Heart right ventricle (tissue), 16 donors: ENCODE data around the gene POLR1G. TPM values are rescaled to one million over a fixed set of nuclear protein-coding genes. Genes with fewer than 3 reads are reported as not detected.
A peak's percentile ranks its signal among the peaks of the same experiment; 100 is the strongest.

Experiments used
- ATAC-seq, 8 donors: fragments of 200-7000 bp; cut with Tn5 transposase; one replicate each; pipeline ENCODE4 v1.9.1; 2020; ENCODE audit warnings: mild to moderate bottlenecking in 8 of 8, moderate library complexity in 8 of 8, moderate number of reproducible peaks in 1 of 8
- DNase-seq, 2 donors: peaks; one replicate each; pipeline ENCODE4 v3.0.0-alpha.2; 2020
- H3K27ac ChIP-seq, 10 donors: fragments of 200-600 bp; sonication (generic) in 2 of 10; one replicate each; pipeline versions ENCODE4 v1.5.0 to v1.8.0; 2020 to 2022; ENCODE audit warnings: mild to moderate bottlenecking in 3 of 10
- H3K27me3 ChIP-seq, 7 donors: fragments of 200-600 bp; one replicate each; pipeline ENCODE4 v1.8.0; 2021 to 2022; ENCODE audit warnings: mild to moderate bottlenecking in 2 of 7
- H3K36me3 ChIP-seq, 9 donors: fragments of 200-600 bp; sonication (generic) in 1 of 9; one replicate each; pipeline versions ENCODE4 v1.5.0 to v1.8.0; 2020 to 2022; ENCODE audit warnings: mild to moderate bottlenecking in 2 of 9
- H3K4me1 ChIP-seq, 9 donors: fragments of 200-600 bp; sonication (generic) in 1 of 9; one replicate each; pipeline versions ENCODE4 v1.5.0 to v1.8.0; 2020 to 2022; ENCODE audit warnings: mild to moderate bottlenecking in 4 of 9
- H3K4me3 ChIP-seq, 10 donors: fragments of 200-600 bp; sonication (generic) in 2 of 10; one replicate each; pipeline versions ENCODE4 v1.5.0 to v1.8.0; 2020 to 2022; ENCODE audit warnings: mild to moderate bottlenecking in 7 of 10, moderate library complexity in 2 of 10
- H3K9me3 ChIP-seq, 11 donors: fragments of 200-600 bp in 10 of 11; sonication (generic) in 2 of 11; one replicate each; pipeline versions ENCODE4 v1.5.0 to v1.8.0; 2013 to 2022; ENCODE audit warnings: mild to moderate bottlenecking in 2 of 11, control low read depth in 1 of 11, moderate library complexity in 1 of 11
- CTCF ChIP-seq, 9 donors: fragments of 200-600 bp; sonication (generic) in 2 of 9; IDR thresholded peaks; one replicate each; pipeline versions ENCODE4 v1.5.0 to v1.8.0; 2021 to 2022; ENCODE audit warnings: antibody characterized with exemption in 9 of 9, mild to moderate bottlenecking in 5 of 9, moderate library complexity in 1 of 9
- WGBS, 2 donors: extraction: QIAGEN DNeasy Blood & Tissue Kit; methylation state at CpG; one replicate each; pipeline ENCODE4 v1.1.7; 2013; ENCODE audit warnings: inconsistent platforms in 1 of 2; 5-methylcytosine and 5-hydroxymethylcytosine counted together
- intact Hi-C, 10 donors: fragments of 100-400 bp; cut with DNase I; formaldehyde crosslinking; loops; one replicate each; pipeline versions ENCODE4 v1.11.1 to v1.14.2; 2022
- polyA plus RNA-seq, 2 donors: library from polyadenylated mRNA; stranded (reverse); fragments of 200-250 nt; gene quantifications; one replicate each; pipeline ENCODE4 v1.2.3, GENCODE V29; 2013
- total RNA-seq, 10 donors: library from RNA; stranded (reverse); fragmentation: NEBNext Ultra II Directional in 3 of 10; extraction: Animal tissue kit (Norgen Biotek cat#: 25700) in 3 of 10; gene quantifications; one replicate each; pipeline versions ENCODE4 v1.2.1 to v1.2.4, GENCODE V29; 2021 to 2023
- donor health status: Arrhythmogenic right ventricular cardiomyopathy.
- donor health status: ischemic (EF 13 %, LVEDD 7.1; RV severe dilation, severe dysfunction).
- donor health status: healthy with polysubstance abuse.
- donor health status: DM: no; HTN: yes; CAD: no.
- donor health status: DM: no; HTN: no; CAD: no.
- donor health status: ischemic (EF 25% LVEDD 6.9; RV normal size, moderate dysfunction).
- donor health status: ischemic (EF 25% LVEDD 5.7; RV mildly dilated, moderate dysfunction).
- donor health status: healthy.
- donor health status: DM: yes; HTN: yes; CAD: no.
- donor health status: Ischemic cardiomyopathy.
- donor health status: ischemic (EF 35%, LVEDD 5.7; RV mildly dilated, moderate dysfunction).
- donor health status: nonischemic (EF 11% LVEDD 7.7; RV severe dilation, severe dysfunction).
- donor health status: DM: yes; HTN: yes; CAD: no.
- donor health status: PGD.
- donor health status: ischemic (EF 29% LVEDD 5.4; RV normal size, mild dysfunction).
- donor health status: nonischemic (EF 23%, LVEDD 6.1; RV moderate dilation, normal function).

The POLR1G gene
- total and polyA plus RNA-seq, 12 donors = 4.1 to 9.8 (median 5.6) TPM

DNA sequence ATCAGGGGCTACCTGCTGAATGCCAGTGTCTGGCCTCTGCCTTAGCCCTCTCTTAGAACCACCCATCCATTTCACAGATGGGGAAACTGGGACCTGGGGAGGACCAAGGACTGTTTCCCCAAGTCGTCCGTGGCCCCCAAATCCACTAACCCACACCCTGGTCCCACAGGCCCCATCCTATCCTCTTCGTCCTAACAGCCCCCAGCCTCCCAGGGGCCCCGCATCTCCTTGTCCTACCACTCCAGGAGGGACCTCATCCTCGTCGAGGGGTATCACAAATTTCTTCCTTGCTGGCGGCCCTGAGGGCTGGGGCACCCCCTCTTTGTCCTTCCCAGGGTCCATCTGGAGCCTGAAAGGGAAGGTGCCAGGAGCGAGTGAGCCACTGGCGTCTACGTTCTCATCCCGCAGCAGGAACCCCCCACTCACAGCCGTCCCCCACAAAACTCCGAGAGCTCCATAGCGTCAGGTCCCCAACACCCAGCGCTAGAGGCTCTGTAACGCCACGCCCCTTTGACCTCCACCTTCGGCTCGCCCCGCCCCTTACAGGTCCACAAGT, 16.7 kb downstream of the POLR1G start:
- H3K9me3 ChIP-seq = no peaks in the 10 kb centered on the region
- 16 to 17% methylated on average over 18 to 20 of the region's 20 CpGs for WGBS, 2 donors
- peaks cover 4 to 67% (median 40%) of the 10 kb centered on the region in 9 donors for H3K4me1 ChIP-seq
- TF ChIP-seq CTCF (IDR thresholded peaks at IDR 0.05) = no peak
- DNase-seq = no peak
- H3K4me3 ChIP-seq = peak overlapping the region; percentile 12 to 81 (median 72)
- no peak for ATAC-seq
- peak overlapping the region; percentile 34 to 96 (median 92) for H3K27ac ChIP-seq
- intact Hi-C loops = loop anchor here in 3 of 10 donors (1.0 to 10.0 kb wide), 4 partner anchors 16 to 222 kb away; partner anchors contain the start of gene POLR1G (in 2 of the 3)
- H3K36me3 ChIP-seq = peaks cover 0 to 42% (median 14%) of the 10 kb centered on the region in 9 donors
- H3K27me3 ChIP-seq = peaks cover 0 to under 1% (median 0%) of the 10 kb centered on the region in 7 donors

GRCh38 chr19:45423589-45424190, 17.2 kb downstream of the POLR1G start, which contains the start of gene ERCC1:
ERCC1 (minus strand) TSS chr19:45423917; CDS start chr19:45423374, 543 bp downstream.
- WGBS, 2 donors = 0 to 1% methylated on average over 36 to 37 of the region's 37 CpGs
- peaks cover 4 to 68% (median 45%) of the 10 kb centered on the region in 9 donors for H3K4me1 ChIP-seq
- H3K27ac ChIP-seq = peak within 1 kb of the TSS; percentile 34 to 96 (median 92)
- no peaks in the 10 kb centered on the region for H3K9me3 ChIP-seq
- ATAC-seq (peak; percentile 81 to 90 (median 86)), DNase-seq (peak; percentile 94 to 95)
- no peak for TF ChIP-seq CTCF (IDR thresholded peaks at IDR 0.05)
- intact Hi-C loops = loop anchor here in 3 of 10 donors (1.0 to 10.0 kb wide), 4 partner anchors 17 to 221 kb away; partner anchors contain the start of gene POLR1G (in 2 of the 3)
- peaks cover 0 to 7% (median 0%) of the 10 kb centered on the region in 7 donors for H3K27me3 ChIP-seq
- H3K36me3 ChIP-seq = peaks cover 0 to 36% (median 9%) of the 10 kb centered on the region in 9 donors
- H3K4me3 ChIP-seq = peak within 1 kb of the TSS; percentile 42 to 81 (median 72)

DNA sequence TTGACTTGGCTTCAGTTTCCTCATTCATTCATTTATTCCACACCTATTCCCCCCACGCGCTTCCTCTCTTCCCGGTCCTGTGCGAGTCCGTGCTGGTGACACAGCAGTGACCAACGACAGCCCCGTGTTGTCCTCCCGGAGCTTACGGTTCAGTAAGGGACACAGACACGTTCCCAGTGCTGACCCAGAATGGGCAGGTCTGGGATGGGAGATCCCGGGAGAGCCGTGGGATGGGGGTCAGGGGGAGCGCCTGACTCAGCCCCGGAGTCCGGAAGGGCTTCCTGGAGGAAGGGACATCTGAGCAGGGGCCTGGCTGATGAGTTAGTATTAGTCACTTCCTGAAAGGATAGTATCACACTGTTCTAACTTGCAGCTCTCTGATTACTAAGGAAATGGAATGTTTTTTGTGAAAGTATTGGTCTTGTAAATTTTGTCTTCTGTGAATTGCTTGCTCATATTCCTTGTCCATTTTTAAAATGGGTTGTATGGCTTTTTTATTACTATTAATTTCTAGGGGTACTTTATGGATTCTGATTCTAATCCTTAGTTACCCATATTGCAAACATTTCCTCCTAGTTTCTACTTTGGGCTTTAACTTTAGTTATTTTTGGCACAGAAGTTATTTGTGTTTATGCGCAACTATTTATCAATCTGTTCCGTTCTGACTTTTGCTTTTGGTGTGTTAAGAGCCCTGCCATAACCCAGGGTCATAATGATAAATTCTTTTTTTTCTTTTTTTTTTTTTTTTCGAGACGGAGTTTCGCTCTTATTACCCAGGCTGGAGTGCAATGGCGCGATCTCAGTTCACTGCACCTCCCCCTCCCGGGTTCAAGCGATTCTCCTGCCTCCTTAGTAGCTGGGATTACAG, 18.0 kb downstream of the POLR1G start:
- intact Hi-C loops = loop anchor here in 2 of 10 donors (10.0 kb wide), 2 partner anchors 50 to 220 kb away; no protein-coding TSS in a partner anchor
- H3K27me3 ChIP-seq = peaks cover 0 to 14% (median 0%) of the 10 kb centered on the region in 7 donors
- peaks cover 11 to 67% (median 52%) of the 10 kb centered on the region in 9 donors for H3K4me1 ChIP-seq
- peak; percentile 22 to 70 (median 48) for ATAC-seq
- peaks cover 0 to 29% (median 1%) of the 10 kb centered on the region in 9 donors for H3K36me3 ChIP-seq
- 8 to 13% methylated on average over 24 of the region's 24 CpGs for WGBS, 2 donors
- peak overlapping the region; percentile 34 to 96 (median 92) for H3K27ac ChIP-seq
- peak overlapping the region; percentile 42 to 81 (median 72) for H3K4me3 ChIP-seq
- peak; percentile 67 to 78 for DNase-seq
- TF ChIP-seq CTCF (IDR thresholded peaks at IDR 0.05) = no peak
- no peaks in the 10 kb centered on the region for H3K9me3 ChIP-seq
